Left ventricle myocardium inferior (tissue), 1 donor: ENCODE measurements around the gene RAB7B. TPM values are rescaled to one million over a fixed set of nuclear protein-coding genes. Genes with fewer than 3 reads are reported as not detected.

ENCODE experiments used
- DNase-seq: peaks from one replicate; pipeline ENCODE4 v3.0.0-alpha.2; 2020
- H3K27ac ChIP-seq: fragments of 200-600 bp; replicated peaks from 2 replicates; pipeline ENCODE4 v1.8.0; 2021
- H3K27me3 ChIP-seq: fragments of 200-600 bp; 2 replicates; pipeline ENCODE4 v1.8.0; 2021; ENCODE audit warnings: low read depth
- H3K36me3 ChIP-seq: fragments of 200-600 bp; 2 replicates; pipeline ENCODE4 v1.8.0; 2021
- H3K4me1 ChIP-seq: fragments of 200-600 bp; 2 replicates; pipeline ENCODE4 v1.8.0; 2021
- H3K4me3 ChIP-seq: fragments of 200-600 bp; 2 replicates; pipeline ENCODE4 v1.8.0; 2021; ENCODE audit warnings: mild to moderate bottlenecking, moderate library complexity
- H3K9me3 ChIP-seq: fragments of 200-600 bp; replicated peaks from 2 replicates; pipeline ENCODE4 v1.8.0; 2021
- CTCF ChIP-seq: fragments of 200-600 bp; IDR thresholded peaks from 2 replicates; pipeline ENCODE4 v1.8.0; 2021; ENCODE audit warnings: antibody characterized with exemption, mild to moderate bottlenecking, borderline replicate concordance
- intact Hi-C: fragments of 100-400 bp; cut with micrococcal nuclease; formaldehyde crosslinking; loops from one replicate; pipeline ENCODE4 v1.11.0; 2022
- total RNA-seq: library from RNA; stranded (reverse); fragmentation: NEBNext Ultra II Directional; extraction: Animal tissue kit (Norgen Biotek cat#: 25700); gene quantifications from one replicate; pipeline ENCODE4 v1.2.1, GENCODE V29; 2021
- donor health status: DM: no; HTN: yes; CAD: no; lungs with severe emphysema.

Gene RAB7B
- total RNA-seq, 1 donor from 2014 or later = 1.4 TPM

- Histone ChIP-seq H3K36me3 (no peaks in the 10 kb centered on the region), H3K27ac (no peak overlapping the region), H3K4me3 (no peak overlapping the region), H3K4me1 (no peaks in the 10 kb centered on the region), H3K27me3 (no peaks in the 10 kb centered on the region), H3K9me3 (no peaks in the 10 kb centered on the region)
- DNase-seq = no peak
- no peak for TF ChIP-seq CTCF
- intact Hi-C loops = no loop called here
Observed at GRCh38 chr1:206021626-206022365, 18.6 kb upstream of the RAB7B start.

GRCh38 chr1:206021008-206021625 is 17.9 kb upstream of the RAB7B start:
- intact Hi-C loops = no loop called here
- no peaks in the 10 kb centered on the region for H3K27me3 ChIP-seq
- no peak for DNase-seq
- TF ChIP-seq CTCF = no peak
- no peak overlapping the region for H3K4me3 ChIP-seq
- H3K36me3 ChIP-seq = no peaks in the 10 kb centered on the region
- no peaks in the 10 kb centered on the region for H3K9me3 ChIP-seq
- no peak overlapping the region for H3K27ac ChIP-seq
- H3K4me1 ChIP-seq = no peaks in the 10 kb centered on the region

GRCh38 chr1:206020393-206021007 is 17.3 kb upstream of the RAB7B start:
- no peak overlapping the region for H3K4me3 ChIP-seq
- H3K27me3 ChIP-seq = no peaks in the 10 kb centered on the region
- H3K27ac ChIP-seq = no peak overlapping the region
- H3K36me3 ChIP-seq = no peaks in the 10 kb centered on the region
- TF ChIP-seq CTCF = no peak
- intact Hi-C loops = no loop called here
- no peaks in the 10 kb centered on the region for H3K4me1 ChIP-seq
- no peaks in the 10 kb centered on the region for H3K9me3 ChIP-seq
- DNase-seq = no peak

- no peak overlapping the region for H3K27ac ChIP-seq
- no peak for TF ChIP-seq CTCF
- no peak overlapping the region for H3K4me3 ChIP-seq
- DNase-seq = no peak
- no peaks in the 10 kb centered on the region for H3K4me1 ChIP-seq
- no peaks in the 10 kb centered on the region for H3K27me3 ChIP-seq
- no peaks in the 10 kb centered on the region for H3K36me3 ChIP-seq
- intact Hi-C loops = no loop called here
- no peaks in the 10 kb centered on the region for H3K9me3 ChIP-seq
Observed at GRCh38 chr1:206015071-206015470, 11.9 kb upstream of the RAB7B start.

- H3K4me3 ChIP-seq = no peak overlapping the region
- no peaks in the 10 kb centered on the region for H3K27me3 ChIP-seq
- no peak overlapping the region for H3K27ac ChIP-seq
- H3K9me3 ChIP-seq = no peaks in the 10 kb centered on the region
- DNase-seq = no peak
- TF ChIP-seq CTCF = no peak
- no peaks in the 10 kb centered on the region for H3K4me1 ChIP-seq
- no peaks in the 10 kb centered on the region for H3K36me3 ChIP-seq
- intact Hi-C loops = no loop called here
Observed at GRCh38 chr1:206014601-206015000, 11.4 kb upstream of the RAB7B start.
